AG08395 (cell line): Measurements from ENCODE around the gene FASTKD1.
A peak's percentile ranks its signal among the peaks of the same experiment; 100 is the strongest.

Experiments
- DNase-seq: peaks from one replicate; pipeline ENCODE4 v3.0.0; 2012; ENCODE audit warnings: mixed read lengths, low spot score

FASTKD1 gene

DNA sequence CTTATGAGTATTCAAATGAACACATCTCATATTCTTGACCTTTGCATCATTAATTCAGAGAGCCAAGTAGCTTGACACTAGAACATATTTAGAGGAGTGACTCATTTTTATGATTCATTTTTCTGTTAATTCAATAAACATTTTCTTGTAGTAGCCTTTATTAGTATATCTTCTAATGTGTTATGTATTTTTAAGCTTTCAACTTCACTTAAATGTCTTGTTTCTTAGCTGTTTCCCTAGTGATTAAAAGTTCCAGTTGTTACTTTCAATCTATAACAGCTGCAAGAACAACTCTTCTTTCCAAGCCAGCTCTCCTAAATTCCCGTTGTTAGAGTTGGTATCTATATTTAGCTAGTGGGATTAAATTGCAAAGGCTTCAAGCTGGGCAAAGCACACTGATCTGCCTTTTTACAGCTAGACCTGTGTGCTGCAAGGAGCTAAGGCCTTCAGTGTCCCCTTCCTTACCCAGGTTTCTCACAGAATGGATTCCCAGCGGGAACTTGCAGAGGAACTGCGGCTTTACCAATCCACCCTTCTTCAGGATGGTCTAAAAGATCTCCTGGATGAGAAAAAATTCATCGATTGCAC, 64.3 kb downstream of the FASTKD1 start, which contains the start of gene KLHL41:
KLHL41 (plus strand) TSS at position 405 of the 588 bp plus-strand sequence; CDS start at position 482, 77 bp downstream.
- peak; percentile 21 for DNase-seq

GRCh38 chr2:169507698-169508097, 66.0 kb downstream of the FASTKD1 start:
- DNase-seq = peak; percentile 41

DNA sequence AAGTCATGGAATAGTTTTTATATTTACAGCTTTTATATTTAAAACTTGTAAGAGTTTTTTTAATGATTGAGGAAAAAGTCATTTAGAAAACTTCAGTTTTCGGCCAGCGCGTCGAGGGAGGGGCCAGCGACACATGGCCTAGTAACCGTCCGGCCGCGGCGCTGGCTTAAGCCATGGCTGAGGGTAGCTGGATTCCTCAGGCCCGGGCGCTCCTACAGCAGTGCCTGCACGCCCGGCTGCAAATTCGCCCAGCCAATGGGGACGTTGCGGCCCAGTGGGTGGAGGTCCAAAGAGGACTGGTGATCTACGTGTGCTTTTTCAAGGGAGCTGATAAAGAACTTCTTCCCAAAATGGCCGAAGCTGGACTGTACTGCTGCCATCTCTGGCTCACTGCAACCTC, 69.0 kb downstream of the FASTKD1 start:
- no peak for DNase-seq

- no peak for DNase-seq
Measured at GRCh38 chr2:169495310-169495928, 78.2 kb downstream of the FASTKD1 start.

DNA sequence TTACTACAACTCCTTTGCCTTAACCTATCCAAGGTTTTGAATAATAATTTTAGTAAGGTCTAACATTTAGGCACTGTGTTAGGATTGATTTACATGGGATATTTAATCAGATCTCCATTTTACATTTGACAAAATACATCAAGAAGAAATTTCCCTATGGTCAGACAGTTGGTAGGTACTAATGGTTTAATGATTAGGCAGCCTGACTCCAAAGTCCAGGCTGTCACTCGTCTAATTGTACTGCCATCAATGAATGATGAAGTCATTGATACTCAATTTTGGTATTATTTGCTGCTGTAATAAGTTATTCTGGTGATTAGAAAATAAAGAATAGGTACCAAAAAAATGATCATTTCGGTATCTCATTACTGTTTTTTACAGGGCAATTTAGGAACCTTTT, 80.3 kb downstream of the FASTKD1 start:
- no peak for DNase-seq

DNA sequence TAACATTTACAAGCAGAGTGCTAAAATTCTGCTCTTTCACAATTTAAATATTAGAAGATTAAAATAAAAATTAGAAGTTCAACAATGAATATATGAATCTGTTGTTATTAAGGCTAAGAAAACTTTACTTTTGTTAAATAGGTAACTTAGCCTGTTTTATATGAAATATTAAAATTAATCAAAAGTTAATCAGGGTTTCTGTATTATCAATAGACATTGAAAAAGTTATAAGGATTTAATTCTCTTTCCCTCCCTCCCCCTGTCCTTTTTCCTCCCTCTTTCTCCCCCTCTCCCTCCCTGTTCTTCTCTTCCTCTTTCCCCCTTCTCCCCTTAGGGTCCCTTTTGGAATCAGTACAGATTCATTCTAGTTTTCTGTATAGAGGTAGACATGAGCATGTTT, 82.3 kb downstream of the FASTKD1 start:
- no peak for DNase-seq

GRCh38 chr2:169490834-169491233, 82.8 kb downstream of the FASTKD1 start:
- DNase-seq = no peak

GRCh38 chr2:169486487-169486886, 87.2 kb downstream of the FASTKD1 start:
- DNase-seq = no peak

- DNase-seq = no peak
Measured at GRCh38 chr2:169485650-169486138, 88.0 kb downstream of the FASTKD1 start.

DNA sequence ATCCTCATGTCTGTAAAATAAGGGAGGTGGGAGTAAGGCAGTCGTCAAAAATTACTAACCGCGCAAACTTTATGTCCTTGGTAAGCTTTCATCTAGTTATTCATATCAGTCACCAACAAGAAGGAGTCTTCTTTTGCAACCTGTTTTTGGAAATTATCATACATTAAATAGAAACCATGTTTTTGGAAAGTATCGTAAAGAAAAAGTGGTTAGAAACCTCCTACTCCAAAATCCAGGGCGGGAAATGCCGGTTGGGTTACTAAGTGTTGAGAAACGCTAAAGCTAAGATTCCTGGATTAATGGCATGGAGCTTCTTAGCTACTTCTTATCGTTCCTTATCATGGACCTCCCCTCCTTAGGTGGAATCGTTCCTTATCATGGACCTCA, 93.6 kb downstream of the FASTKD1 start:
- no peak for DNase-seq
